ENCODE results near the gene FAM171A2.
"Not testable (repeated sequence)": the region's sequence is repeated elsewhere in the genome, so short reads cannot be mapped to it uniquely, and the experiment has no call there.

The FAM171A2 gene

DNA sequence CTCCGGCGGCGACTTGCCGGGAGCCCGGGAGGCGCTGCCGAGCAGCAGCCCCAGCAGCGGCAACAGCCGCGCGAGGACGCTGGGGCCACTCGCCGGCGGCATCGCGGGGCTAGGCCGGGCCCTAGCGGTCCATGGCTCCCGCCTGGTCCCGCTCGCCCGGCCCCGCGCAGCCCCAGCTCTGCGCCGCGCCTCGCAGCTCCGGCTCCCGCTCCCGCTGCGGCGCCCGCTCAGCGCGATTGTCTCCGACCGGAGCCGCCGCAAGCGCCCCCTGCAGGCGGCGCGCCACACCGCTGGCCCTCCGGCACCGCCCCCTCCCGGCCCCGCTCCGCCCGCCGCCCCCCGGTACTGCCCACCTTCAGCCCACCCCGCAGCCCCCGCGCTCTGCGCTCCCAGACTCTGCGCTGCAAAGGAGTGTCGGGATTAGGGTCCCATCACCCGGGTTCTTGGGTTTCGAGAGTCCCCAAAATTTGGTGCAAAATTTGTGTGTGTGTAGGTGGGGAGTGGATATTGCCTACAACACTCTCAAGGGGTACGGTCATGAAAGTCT, at the start of gene FAM171A2:
Gene FAM171A2, minus strand, starts transcription at position 241 of the 547 bp plus-strand sequence. Its CDS starts 139 bp downstream, at position 102.
- peak; percentile 92 for DNase-seq (ENCODE audit: low spot score)
- no peak for FAIRE-seq

DNA sequence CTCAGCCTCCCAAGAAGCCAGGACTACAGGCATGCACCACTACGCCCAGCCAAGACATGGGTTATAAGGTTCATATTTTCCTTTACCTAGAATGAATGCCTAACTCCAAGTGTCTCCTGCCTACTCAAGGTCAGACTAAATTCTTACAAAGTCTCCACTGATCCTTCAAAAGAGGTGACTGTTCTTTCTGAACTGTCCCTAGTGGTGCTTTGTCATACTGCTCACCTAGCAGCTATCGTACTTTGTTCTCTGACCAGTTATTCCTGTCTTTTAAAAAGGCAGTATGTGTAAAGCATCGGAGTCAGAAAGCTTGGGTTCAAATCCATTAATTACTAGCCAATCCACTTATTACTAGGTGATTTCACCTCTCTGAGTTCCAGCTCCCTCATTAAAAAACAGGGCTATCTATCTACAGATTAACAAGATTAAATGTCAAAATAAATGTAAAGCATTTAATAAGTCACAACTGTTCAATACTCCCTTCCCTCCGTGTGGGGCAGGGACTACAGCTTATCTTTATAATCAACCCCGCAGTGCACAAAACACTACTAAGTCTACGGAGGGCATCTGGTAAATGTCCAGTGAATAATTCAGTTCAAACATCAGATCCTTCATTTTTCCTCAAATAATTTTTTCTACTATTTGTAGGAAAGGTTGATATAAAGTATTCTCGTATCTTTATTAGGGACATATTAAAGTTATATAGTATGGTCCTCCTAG, 45.8 kb upstream of the FAM171A2 start:
- DNase-seq (ENCODE audit: low spot score) = no peak
- no peak for FAIRE-seq

DNA sequence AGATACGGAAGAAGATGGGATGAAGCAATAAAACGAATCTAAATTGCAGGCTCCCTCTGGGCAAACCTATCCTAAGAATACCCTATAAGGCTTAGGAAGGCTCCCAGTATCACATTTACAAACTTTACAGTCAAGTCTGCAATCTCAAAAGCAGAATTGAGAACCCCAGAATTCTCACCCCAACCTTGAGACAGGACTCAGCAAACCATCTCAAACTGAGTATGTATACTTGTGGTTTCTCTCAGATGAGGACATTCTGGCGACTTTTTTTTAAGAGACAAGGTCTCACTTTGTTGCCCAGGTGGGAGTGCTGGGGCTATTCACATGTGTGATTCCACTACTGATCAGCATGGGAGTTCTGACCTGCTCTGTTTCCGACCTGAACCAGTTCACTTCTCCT, 45.1 kb upstream of the FAM171A2 start:
- no peak for FAIRE-seq
- DNase-seq (ENCODE audit: low spot score) = no peak

DNA sequence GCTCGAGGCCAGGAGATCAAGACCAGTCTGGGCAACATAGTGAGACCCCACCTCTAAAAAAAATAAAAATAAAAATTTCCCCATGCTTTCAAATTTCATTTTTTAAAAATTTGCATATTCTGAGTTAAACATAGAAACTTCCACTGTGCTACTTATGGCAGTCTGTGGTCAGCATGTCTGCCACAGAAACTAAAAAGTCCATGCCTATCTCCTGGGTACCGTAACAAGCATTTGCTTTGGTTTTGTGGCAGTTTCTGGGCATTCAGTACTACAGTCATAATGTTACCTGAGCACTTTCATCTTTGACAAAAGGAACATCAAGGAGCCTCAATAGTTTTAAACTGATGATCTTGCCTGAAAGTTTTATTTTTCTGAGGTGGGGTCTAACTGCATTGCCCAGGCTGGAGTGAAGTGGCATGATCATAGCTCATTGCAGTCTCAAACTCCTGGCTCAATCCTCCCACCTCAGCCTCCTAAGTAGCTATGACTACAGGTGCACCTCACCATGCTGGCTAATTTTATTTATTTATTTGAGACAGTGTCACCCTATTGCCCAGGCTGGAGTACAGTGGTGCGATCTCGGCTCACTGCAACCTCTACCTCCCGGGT, 39.0 kb upstream of the FAM171A2 start:
- DNase-seq (ENCODE audit: low spot score) = no peak
- FAIRE-seq = no peak

DNA sequence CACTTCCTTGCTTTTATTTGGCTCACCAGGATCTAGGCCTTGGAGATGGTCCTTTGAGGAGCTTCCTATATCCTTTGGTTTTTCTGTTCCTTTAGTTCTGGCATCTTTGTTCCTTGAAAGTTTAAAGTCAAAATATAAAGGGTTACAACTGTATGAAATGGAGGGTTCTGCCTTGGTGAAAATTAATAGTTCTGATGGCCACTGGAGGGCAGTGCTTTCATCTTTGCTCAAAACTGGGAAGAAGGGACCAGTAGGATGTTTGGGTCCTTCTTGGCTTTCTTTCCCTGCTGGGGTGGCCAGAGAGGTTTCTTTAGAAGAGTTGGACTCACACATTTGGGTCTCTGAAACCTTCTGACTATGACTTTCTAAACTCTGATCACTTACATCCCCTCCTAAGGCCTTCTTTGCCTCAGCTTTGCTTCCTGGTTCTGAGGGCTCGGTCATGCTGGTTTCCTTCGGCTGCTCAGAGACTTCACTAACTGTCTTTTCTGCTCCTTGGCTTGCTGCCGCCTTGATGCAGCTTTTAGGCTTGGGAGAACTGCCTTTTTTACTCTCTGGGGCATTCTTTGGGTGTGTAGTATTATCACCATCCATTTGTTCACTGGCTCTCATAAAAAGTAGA, 36.7 kb upstream of the FAM171A2 start:
- FAIRE-seq = no peak
- no peak for DNase-seq (ENCODE audit: low spot score)

DNA sequence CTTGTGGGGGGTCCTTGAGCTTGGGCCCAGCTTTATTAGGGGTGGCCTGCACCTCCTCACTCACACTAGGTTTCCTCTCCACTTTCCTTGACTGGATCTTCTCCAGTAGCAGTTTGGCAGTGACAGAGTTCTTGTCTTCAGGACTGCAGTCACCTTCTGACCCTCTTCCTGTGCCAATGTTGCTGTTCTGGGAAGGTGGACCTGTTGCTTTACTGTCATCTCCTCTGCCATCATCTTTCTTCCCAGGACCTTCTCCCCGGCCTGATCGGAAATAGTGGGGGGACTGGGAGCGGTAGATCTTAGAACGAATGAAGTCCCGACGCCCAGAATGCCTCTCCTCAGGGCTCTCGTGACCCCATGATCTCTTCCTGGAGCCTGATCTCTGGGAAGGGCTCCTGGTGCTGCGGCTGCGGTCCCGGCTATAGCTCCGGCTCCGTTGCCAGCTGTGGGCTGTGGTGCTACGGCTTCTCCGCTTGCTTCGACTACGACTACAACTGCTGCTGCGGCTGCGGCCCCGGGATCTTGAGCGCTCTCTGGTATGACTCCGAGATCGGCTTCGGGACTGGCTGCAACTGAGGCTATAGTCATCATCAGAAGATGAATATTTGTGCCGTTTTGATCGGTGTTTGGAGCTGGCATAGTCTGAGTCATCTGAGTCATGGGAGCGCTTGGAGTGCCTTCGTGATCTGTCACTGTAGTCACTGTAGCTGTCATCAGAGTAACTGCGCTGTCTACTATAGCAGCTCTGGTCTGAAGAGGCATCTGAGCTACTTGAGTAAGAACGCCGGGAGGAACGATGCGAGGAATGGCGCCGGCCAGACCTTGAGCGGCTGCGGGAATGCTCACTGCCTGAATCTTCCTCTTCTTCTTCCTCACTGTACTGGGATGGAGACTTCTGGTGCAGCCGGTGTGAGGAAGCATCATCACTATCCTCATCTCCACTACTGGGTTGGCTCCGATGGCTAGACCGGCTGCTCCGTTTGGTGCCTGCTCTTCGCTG, 35.3 kb upstream of the FAM171A2 start:
- no peak for DNase-seq (ENCODE audit: low spot score)
- FAIRE-seq = peak; percentile 17

DNA sequence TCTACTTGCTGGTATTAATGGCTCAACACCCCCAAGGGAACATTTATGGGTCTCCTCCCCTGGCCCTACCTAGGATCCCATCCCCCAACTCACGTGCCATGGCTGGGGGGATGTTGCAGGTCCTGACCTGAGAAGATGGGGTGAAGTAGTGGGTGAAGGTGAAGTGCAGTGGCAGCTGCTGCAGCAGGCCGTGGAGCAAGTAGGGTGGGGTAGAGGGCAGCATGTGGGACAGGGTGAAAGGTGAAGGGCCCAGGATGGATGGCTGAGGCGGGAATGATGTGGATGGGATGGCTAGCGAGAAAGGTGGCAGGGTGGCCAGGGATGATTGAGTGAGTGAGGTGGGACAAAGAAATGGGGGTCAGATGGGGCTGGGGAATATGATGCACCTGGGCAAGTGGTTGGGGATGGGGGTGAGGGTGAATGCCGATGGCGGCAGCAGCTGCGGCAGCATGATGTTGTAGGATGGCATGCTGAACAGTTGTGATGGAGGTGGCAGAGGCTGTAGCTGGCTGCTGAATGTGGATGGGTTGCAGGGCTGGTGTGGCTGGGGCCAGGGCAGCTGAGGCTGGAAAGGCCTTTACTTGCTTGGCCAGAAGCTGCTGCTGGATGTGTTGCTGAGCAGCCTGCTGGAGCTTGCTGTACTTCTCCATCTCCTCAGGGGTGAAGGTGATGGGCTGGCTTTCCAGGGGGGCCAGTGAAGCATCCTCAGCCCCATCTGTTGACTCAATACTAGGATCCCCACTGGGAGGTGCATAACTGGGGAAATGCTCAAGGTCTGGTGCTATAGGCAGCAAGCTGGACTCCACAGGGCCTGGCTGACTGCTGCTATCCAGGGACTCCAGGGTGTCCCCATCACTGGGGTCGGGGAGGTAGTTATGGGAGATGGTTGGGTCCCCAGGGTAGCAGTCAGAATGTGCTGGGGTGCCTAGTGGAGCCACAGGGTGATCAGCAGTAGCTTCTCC, 34.1 kb upstream of the FAM171A2 start:
- no peak for FAIRE-seq
- DNase-seq (ENCODE audit: low spot score) = no peak

DNA sequence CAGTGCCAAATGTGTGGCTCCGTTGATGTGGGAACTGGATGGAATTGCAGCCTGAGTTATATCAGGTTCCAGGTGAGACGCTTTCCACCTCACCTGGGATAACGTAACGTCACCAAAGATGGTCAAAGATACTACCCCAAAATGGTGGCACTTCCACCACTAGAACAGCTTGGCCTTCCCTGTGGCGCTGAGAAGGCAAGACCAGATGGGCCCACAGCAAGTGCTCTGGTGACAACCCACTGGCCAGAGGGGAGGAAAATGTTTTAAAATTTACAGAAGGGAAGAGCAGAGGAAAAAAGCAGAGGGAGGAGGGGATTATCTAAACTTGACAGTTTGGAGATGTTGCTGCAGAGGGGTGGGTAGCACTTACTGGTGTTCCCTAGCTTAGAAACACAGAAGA, 33.3 kb upstream of the FAM171A2 start:
- no peak for FAIRE-seq
- no peak for DNase-seq (ENCODE audit: low spot score)

DNA sequence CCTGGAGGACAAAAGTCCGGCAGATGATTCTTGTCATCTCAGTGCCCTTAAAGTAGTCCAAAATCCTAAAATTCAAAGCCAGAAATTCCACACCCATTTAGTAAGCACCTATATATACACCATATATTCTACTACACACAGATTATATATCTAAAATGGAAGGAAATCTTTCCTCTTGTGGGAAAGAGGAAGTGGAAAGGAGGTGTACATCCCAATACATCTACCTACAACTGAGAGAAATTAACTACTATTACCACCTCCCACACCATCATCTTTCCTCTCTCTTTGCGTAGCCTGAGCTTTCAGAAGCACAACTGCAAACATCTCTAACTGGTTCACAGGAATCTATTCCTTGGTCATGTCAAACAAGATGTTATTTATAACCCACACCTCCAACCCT, 31.2 kb upstream of the FAM171A2 start:
- DNase-seq (ENCODE audit: low spot score) = no peak
- no peak for FAIRE-seq

DNA sequence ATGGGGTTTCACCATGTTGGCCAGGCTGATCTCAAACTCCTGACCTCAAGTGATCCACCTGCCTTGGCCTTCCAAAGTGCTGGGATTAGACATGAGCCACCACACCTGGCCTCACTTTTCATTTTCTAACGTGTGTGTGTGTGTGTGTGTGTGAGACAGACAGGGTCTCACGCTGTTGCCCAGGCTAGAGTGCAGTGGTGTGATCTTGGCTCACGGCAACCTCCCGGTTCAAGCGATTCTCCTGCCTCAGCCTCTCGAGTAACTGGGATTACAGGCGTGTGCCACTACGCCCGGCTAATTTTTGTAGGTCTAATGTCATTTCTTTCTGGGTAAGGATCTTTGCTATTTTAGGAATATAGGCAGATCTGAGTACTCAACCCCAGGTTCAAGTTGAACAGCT, 30.5 kb upstream of the FAM171A2 start:
- not testable (repeated sequence) for FAIRE-seq; DNase-seq (ENCODE audit: low spot score)

DNA sequence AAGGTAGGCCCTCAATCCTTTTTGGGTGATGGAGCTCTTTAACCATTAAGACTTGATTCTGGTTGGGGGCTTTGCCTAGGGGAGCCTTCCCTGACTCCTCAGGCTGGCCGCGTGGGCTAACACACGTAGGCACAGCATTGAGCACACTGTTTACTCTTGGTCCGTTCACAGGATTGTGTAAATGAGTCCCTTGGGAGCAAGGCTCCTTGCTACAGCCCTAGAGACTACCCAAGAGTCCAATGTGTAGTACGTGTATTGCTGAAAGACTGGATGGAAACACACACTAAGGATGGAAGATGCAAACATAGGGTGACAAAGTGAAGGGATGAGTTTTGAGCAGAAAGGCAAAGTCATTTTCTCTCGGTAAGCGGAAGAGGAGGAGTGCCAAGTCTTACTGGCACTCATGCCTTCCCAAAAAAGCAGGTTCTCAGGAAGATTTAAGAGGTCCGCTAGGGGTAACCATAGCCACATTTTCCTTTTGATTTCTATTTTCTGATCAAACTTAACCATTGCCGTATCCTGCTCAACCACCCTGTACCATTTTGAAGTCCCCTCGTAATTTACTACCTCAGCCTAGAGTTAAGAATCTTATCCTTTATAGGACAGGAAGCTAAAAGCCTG, 26.7 kb upstream of the FAM171A2 start:
- FAIRE-seq = no peak
- DNase-seq (ENCODE audit: low spot score) = no peak

DNA sequence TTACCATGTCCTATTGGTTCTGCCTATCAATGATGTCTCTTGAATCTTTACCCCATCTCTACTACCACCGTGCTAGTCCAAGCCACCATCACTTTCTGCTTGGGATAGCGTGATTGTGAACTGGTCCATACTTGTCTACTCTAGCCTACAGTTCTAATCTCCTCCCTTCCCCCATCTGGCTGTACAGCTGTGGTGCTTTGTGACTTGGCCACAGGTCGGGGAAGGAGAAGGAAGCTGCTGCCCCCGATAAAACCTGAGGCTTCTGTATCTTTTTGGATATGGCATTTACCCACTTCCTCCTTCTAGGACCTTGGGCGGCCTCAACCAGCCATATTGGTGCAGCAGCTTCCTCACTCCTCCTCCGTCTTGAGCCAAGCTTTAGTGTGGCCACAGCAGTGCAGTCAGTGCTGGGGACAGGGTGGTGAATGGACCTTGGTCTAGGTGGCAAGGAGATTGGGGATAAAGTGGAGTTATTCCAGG, 26.1 kb upstream of the FAM171A2 start:
- DNase-seq (ENCODE audit: low spot score) (no peak), FAIRE-seq (no peak)

DNA sequence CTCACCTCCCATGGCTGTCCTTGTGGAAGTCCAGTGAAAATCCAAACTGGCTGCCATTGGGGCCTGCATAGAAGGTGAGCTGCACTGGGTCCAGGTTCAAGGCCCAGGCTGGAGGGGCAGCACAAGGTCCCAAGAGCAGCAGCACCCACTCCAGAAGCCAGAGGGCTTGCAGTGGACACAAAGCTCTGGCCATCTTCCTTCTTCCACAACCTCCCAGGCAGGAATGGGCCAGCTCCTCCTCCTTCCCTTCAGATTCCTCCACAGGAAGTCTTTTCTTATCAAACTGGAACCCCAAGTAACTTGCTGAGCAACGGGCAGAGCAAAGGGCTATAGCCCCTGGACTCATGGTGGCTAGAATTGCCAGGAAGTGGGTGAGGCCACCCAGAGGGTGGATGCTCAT, 25.6 kb upstream of the FAM171A2 start, which contains the start of gene ITGA2B:
Gene ITGA2B, minus strand, starts transcription at position 369 of the 400 bp plus-strand sequence. Its CDS starts 176 bp downstream, at position 193.
- no peak for DNase-seq (ENCODE audit: low spot score)
- FAIRE-seq = no peak

DNA sequence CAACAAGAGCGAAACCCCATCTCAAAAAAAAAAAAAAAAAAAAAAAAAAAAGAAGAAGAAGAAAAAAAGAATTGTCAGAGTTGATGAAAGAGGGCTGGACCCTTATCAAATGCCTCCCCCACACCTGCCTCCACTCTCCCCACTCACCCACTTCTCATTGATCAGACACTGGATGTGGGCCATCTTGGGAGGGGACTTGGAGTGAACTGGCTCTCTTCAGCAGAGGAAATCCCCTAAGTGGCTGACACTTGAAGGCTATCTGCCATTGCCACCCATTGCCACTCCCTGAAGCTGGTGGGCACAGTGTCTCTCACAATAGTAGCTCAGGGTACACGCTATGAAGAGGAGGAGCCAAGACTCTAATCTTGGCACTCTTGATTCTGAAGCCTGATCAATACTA, 24.2 kb upstream of the FAM171A2 start:
- FAIRE-seq (no peak), DNase-seq (ENCODE audit: low spot score) (no peak)

DNA sequence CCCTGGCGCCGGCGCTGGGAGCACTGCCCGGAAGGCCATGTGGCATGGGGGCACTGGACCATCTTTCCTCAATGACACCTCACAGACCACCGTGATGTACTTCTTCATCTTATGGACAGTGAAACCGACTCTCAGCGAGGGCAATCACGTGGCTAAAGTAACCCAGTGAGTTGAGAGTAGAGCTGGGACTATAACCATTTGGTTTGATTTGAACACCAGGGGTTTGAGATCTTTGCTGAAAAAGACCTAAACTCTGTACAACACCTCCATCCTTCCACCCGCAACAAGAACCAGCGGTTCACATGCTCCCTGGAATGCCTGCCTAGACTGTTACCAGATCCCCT, 22.5 kb upstream of the FAM171A2 start:
- FAIRE-seq = no peak

DNA sequence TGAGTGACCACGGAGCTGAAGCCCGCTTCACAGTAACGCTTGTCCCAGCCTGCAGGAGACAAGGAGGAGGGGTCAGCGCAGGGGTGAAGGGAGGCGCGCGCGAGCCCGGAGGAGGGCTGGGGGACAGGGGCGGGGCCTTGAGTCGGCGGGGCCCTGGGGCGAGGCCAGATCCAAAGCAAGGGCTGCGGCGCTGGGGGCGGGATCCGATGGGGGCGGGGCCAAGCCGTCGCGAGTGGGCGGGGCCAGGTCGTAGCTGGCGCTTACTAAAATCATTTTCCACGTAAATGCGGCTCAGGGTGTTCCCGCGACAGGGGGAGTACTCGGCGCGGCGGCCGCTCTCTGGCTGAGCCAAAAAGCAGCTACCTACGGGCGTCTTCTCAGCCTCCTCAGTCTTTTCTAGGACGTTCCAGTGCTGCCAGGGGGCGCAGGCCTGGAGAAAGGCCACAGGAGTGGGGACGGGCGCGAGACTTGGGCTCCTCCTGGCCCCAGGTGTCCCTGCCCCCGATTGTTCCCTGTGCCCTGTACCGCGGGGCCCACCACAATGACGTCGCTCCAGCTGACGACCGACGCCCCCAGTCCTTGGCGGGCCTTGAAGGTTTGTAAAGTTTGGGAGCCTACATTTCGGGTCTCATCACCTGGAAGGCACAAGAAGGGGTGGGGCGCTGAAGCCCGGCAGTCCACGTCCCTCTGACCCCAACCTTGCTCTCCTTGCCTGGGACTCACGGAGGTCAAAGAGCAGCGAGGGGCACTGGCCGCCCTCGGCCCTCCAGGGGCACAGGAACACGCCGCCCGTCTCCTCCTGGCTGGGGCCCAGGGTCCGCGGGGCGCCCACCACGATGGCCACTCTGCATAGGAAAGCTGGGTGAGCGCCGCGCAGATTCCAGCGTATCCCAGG, 21.9 kb upstream of the FAM171A2 start:
- FAIRE-seq = no peak
- DNase-seq (ENCODE audit: low spot score) = peak; percentile 93

More for the DNA sequence above, 22.5 kb upstream of the FAM171A2 start:
- no peak for DNase-seq (ENCODE audit: low spot score)

DNA sequence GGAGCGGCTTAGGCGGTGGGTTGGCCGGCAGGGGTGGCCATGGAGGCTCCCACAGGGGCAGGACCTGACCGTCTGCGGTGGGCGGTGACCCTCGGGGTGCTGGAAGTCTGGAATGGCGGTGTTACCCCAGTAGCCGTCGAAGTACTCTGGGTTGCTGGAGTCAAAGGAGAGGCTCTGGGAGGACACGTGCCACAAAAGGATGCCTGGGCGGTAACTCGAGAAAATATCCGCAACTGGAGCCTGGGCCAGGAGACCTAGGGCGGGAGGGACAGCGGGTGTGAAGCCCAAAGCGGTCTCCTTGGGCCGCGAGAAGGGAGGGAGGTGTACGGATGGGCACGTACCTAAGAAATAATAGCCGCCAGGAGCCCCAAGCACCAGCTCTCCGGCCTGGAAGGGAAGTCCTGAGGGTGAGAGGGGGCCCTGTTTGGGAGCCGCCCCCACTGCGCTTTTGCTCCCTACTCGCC, 21.2 kb upstream of the FAM171A2 start:
- no peak for FAIRE-seq
- DNase-seq (ENCODE audit: low spot score) = no peak

DNA sequence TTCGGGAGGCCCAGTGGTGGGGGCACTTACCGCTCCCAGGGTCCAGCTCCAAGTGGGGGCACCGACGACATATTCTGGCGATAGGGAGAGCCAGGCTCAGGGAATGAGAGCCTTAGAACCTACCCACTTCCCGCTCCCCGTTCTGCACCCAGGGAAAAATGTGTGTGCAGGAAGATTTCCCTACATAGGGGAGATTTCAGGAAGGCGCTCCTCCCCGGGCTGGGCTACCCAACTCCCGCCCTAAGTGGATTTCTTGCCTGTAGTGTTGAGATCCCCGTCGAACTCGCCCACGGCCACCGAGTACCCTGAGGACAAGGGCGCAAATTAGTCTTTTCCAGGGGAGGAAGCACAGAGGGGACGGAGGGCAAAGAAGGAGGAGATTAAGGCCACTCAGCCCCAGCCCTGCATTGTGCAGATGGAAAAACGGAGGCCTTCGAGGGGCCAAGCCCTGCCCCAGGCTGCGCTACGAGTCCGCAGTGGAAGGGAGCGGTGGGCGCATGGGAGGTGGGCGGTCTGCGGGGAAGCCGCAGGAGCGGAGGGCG, 20.7 kb upstream of the FAM171A2 start:
- FAIRE-seq (peak; percentile 63), DNase-seq (ENCODE audit: low spot score) (no peak)

All from urothelium cell line (cell line).